ENCODE results near the gene TBX1.
"Not testable (repeated sequence)": the region's sequence is repeated elsewhere in the genome, so short reads cannot be mapped to it uniquely, and the experiment has no call there.

The TBX1 gene

DNA sequence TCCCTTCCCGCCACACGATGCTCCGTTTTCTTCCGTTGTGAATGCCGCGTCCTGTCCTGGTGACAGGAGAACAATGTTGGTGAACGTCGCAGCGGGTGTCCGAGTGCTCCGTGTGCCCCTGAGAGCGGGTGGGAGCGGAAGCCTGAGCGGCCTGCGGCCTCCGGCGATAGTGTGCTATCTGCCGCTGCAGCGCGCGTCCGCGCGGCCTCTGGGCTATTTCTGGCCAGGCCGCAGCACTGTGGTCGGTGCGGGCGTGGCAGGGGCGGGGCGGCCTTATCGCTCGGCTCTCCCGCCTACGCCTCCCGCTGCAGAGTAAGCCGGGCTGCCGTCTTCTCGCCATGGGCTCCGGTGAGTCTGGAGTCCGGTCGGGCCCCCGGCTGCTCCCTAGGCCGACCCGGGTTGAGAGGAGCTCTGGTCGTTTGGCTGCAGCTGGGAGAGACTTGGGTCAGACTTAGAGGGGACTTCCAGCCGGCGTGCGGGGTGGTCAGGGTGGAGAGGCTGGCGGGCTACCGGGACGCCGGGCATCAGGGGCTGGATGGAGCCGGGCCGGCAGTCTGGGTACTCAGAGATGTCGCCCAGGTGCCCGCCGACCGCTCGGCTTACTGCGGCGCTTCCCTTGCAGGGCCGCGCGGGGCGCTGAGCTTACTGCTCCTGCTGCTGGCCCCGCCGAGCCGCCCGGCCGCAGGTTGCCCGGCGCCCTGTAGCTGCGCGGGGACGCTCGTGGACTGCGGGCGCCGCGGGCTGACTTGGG is 37.2 kb upstream of the TBX1 start, which contains the start of gene GP1BB:
Gene GP1BB (plus strand): TSS at position 308 of the 751 bp plus-strand sequence. CDS start 31 bp downstream, at position 339.
- H3K4me3 ChIP-seq (ENCODE audit: control insufficient read depth, low read depth, low read length) = no peak within 1 kb of the TSS
- DNase-seq (ENCODE audit: low read depth) = no peak
- TF ChIP-seq, protein P1, sequence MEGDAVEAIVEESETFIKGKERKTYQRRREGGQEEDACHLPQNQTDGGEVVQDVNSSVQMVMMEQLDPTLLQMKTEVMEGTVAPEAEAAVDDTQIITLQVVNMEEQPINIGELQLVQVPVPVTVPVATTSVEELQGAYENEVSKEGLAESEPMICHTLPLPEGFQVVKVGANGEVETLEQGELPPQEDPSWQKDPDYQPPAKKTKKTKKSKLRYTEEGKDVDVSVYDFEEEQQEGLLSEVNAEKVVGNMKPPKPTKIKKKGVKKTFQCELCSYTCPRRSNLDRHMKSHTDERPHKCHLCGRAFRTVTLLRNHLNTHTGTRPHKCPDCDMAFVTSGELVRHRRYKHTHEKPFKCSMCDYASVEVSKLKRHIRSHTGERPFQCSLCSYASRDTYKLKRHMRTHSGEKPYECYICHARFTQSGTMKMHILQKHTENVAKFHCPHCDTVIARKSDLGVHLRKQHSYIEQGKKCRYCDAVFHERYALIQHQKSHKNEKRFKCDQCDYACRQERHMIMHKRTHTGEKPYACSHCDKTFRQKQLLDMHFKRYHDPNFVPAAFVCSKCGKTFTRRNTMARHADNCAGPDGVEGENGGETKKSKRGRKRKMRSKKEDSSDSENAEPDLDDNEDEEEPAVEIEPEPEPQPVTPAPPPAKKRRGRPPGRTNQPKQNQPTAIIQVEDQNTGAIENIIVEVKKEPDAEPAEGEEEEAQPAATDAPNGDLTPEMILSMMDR (IDR thresholded peaks at IDR 0.05; ENCODE audit: control insufficient read depth, insufficient read depth, low read depth, low read length, missing control alignments) = no peak

DNA sequence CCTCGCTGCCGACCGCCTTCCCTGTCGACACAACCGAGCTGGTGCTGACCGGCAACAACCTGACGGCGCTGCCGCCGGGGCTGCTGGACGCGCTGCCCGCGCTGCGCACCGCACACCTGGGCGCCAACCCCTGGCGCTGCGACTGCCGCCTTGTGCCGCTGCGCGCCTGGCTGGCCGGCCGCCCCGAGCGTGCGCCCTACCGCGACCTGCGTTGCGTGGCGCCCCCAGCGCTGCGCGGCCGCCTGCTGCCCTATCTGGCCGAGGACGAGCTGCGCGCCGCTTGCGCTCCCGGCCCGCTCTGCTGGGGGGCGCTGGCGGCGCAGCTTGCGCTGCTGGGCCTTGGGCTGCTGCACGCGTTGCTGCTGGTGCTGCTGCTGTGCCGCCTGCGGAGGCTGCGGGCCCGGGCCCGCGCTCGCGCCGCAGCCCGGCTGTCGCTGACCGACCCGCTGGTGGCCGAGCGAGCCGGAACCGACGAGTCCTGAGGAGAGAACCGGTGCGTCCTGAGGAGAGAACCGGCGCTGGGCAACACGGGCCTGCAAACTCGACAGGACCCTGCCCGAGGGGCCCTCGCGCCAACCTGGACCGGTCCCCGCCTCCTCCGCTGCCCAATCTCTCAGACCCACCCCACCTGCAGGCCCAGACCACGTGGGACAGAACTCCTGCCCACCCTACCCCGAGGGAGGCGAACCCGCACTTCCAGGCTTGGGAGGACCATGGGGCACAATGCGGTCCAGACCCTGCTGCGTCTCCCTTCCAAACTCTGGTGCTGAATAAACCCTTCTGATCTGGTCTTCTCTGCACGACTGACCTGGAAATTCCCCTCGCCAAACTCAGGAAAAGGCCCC is 36.4 kb upstream of the TBX1 start:
- no peak overlapping the region for H3K4me3 ChIP-seq (ENCODE audit: control insufficient read depth, low read depth, low read length)
- TF ChIP-seq, protein P1 (IDR thresholded peaks at IDR 0.05; ENCODE audit: control insufficient read depth, insufficient read depth, low read depth, low read length, missing control alignments) = no peak
- DNase-seq (ENCODE audit: low read depth) = no peak

DNA sequence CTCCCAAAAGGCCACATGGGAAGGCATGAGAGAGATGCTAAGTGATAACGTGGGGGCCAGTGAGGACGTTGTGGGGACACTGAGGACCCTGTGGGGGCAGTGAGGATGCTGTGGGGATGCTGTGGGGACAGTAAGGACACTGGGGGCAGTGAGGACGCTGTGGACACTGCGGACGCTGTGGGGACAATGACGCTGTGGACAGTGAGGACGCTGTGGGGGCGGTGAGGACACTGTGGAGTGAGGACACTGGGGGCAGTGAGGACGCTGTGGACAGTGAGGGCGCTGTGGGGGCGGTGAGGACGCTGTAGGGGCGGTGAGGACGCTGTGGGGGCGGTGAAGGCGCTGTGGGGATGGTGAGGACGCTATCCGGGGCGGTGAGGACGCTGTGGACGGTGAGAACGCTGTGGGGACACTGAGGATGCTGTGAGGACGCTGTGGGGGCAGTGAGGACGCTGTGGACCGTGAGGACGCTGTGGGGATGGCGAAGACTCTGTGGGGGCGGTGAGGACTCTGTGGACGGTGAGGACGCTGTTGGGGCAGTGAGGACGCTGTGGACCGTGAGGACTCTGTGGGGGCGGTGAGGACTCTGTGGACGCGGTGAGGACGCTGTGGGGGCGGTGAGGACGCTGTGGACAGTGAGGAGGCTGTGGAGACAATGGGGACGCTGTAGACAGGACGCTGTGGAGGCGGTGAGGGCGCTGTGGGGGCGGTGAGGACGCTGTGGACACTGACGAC is 35.5 kb upstream of the TBX1 start:
- H3K4me3 ChIP-seq (ENCODE audit: control insufficient read depth, low read depth, low read length) = no peak overlapping the region
- TF ChIP-seq, protein P1 (IDR thresholded peaks at IDR 0.05; ENCODE audit: control insufficient read depth, insufficient read depth, low read depth, low read length, missing control alignments) = no peak
- no peak for DNase-seq (ENCODE audit: low read depth)

DNA sequence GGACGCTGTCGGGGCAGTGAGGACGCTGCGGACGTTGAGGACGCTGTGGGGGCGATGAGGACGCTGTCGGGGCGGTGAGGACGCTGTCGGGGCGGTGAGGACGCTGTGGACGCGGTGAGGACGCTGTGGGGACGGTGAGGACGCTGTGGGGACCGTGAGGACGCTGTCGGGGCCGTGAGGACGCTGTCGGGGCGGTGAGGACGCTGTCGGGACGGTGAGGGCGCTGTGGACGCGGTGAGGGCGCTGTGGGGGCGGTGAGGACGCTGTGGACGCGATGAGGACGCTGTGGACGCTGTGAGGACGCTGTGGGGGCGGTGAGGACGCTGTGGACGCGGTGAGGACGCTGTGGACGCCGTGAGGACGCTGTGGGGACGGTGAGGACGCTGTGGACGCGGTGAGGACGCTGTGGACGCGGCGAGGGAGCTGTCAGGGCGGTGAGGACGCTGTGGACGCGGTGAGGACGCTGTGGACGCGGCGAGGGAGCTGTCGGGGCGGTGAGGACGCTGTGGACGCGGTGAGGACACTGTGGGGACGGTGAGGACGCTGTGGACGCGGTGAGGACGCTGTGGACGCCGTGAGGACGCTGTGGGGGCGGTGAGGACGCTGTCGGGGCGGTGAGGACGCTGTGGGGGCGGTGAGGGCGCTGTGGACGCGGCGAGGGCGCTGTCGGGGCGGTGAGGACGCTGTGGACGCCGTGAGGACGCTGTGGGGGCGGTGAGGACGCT is 34.4 kb upstream of the TBX1 start:
- DNase-seq (ENCODE audit: low read depth) = not testable (repeated sequence)

DNA sequence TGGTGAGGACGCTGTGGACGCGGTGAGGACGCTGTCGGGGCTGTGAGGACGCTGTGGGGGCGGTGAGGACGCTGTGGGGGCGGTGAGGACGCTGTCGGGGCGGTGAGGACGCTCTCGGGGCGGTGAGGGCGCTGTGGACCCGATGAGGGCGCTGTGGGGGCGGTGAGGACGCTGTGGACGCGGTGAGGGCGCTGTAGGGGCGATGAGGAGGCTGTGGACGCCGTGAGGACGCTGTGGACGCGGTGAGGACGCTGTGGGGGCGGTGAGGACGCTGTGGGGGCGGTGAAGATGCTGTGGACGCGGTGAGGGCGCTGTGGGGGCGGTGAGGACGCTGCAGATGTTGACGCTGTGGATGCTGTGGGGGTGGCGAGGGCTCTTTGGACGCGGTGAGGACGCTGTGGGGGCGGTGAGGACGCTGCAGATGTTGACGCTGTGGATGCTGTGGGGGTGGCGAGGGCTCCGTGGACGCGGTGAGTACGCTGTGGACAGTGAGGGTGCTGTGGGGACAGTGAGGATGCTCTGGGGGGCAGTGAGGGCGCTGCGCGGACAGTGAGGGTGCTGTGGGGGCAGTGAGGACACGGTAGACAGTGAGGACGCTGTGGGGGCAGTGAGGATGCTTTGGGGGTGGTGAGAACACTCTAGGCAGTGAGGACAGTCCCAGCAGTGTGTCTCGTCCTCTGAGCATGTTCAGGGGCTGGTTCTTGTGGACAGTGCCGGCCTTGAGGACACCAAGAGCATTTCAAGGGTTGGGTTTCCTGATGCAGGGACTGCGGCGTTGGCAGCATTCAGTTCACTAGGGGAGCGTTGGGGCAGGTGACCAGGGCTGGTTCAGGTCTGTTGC is 33.0 kb upstream of the TBX1 start:
- H3K4me3 ChIP-seq (ENCODE audit: control insufficient read depth, low read depth, low read length) = no peak overlapping the region
- TF ChIP-seq, protein P1 (IDR thresholded peaks at IDR 0.05; ENCODE audit: control insufficient read depth, insufficient read depth, low read depth, low read length, missing control alignments) = no peak
- DNase-seq (ENCODE audit: low read depth) = no peak

More for the DNA sequence above, 34.4 kb upstream of the TBX1 start:
- H3K4me3 ChIP-seq (ENCODE audit: control insufficient read depth, low read depth, low read length) = not testable (repeated sequence)

DNA sequence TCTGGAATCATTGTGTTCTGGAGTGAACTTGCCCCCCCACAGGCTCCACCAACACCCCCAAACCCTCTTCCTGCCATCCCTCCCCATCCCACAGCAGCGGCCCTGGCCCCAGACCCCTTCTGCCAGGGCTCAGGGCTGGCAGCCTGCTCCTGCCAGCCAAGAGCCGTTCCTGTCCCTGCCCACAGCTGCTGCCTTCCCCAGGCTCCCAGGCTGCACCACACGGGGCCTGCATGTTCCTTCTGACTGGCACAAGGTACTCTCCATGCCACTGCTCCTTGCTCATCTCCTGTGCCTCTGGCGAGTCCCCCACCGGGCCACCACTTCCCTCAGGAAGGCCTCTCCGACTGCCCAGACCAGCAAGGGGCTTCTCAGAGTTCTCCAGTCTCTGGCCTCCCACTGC is 32.3 kb upstream of the TBX1 start:
- DNase-seq (ENCODE audit: low read depth) = no peak
- no peak overlapping the region for H3K4me3 ChIP-seq (ENCODE audit: control insufficient read depth, low read depth, low read length)
- TF ChIP-seq, protein P1 (IDR thresholded peaks at IDR 0.05; ENCODE audit: control insufficient read depth, insufficient read depth, low read depth, low read length, missing control alignments) = no peak

All from AG09309 (cell line).